HL-60 (cell line): Measurements from ENCODE around the gene MVP.

Source experiments
- DNase-seq, 2 experiments: peaks; one replicate each; pipeline ENCODE4 v3.0.0-alpha.2; 2010 to 2020; ENCODE audit warnings: low read depth in 1 of 2, low spot score in 1 of 2
- H3K27ac ChIP-seq: fragments of 250-450 bp; sonication (Bioruptor Pico); replicated peaks from 2 replicates; pipeline ENCODE4 v1.5.1; 2020; ENCODE audit warnings: mild to moderate bottlenecking, moderate library complexity
- H3K27me3 ChIP-seq: fragments of 250-450 bp; sonication (Bioruptor Pico); 2 replicates; pipeline ENCODE4 v1.5.1; 2021; ENCODE audit warnings: mild to moderate bottlenecking, moderate library complexity; ENCODE audit not compliant: insufficient read depth, poor library complexity, severe bottlenecking
- H3K4me3 ChIP-seq: replicated peaks from 2 replicates; pipeline ENCODE4 v1.5.1; 2011; ENCODE audit warnings: mild to moderate bottlenecking, control low read depth, low read length; ENCODE audit not compliant: insufficient read depth
- CTCF ChIP-seq: IDR thresholded peaks from one replicate; pipeline ENCODE4 v1.5.1; 2011; ENCODE audit warnings: low read length, control low read depth, inconsistent platforms; ENCODE audit not compliant: insufficient read depth
- GABPA ChIP-seq: IDR thresholded peaks from 2 replicates; pipeline ENCODE4 v1.6.1; 2012; ENCODE audit warnings: low read depth
- POLR2AphosphoS5 ChIP-seq: IDR thresholded peaks from 2 replicates; pipeline ENCODE4 v1.6.1; 2012; ENCODE audit warnings: low read depth
- REST ChIP-seq: IDR thresholded peaks from 2 replicates; pipeline ENCODE4 v1.6.1; 2012; ENCODE audit warnings: low read depth; ENCODE audit not compliant: insufficient replicate concordance
- SPI1 ChIP-seq: IDR thresholded peaks from 2 replicates; pipeline ENCODE4 v1.6.1; 2012; ENCODE audit warnings: low read depth, mild to moderate bottlenecking, borderline replicate concordance

Gene MVP

GRCh38 chr16:29858149-29858849 lies 38.0 kb downstream of the MVP start:
- Histone ChIP-seq H3K27ac (no peak overlapping the region), H3K4me3 (no peak overlapping the region), H3K27me3 (no peaks in the 10 kb centered on the region)
- DNase-seq = no peak
- TF ChIP-seq GABPA (no peak), POLR2AphosphoS5 (no peak), SPI1 (no peak), REST (no peak), CTCF (no peak)

- no peak overlapping the region for H3K27ac ChIP-seq
- H3K4me3 ChIP-seq = no peak overlapping the region
- TF ChIP-seq GABPA (no peak), CTCF (no peak), POLR2AphosphoS5 (no peak), REST (no peak), SPI1 (no peak)
- H3K27me3 ChIP-seq = no peaks in the 10 kb centered on the region
- no peak for DNase-seq
Observed at GRCh38 chr16:29858974-29859373, 38.7 kb downstream of the MVP start.

GRCh38 chr16:29860218-29860617 lies 40.0 kb downstream of the MVP start:
- Histone ChIP-seq H3K27me3 (no peaks in the 10 kb centered on the region), H3K4me3 (no peak overlapping the region), H3K27ac (no peak overlapping the region)
- TF ChIP-seq CTCF = no peak
- no peak for TF ChIP-seq POLR2AphosphoS5
- TF ChIP-seq REST = no peak
- no peak for TF ChIP-seq GABPA
- no peak for TF ChIP-seq SPI1
- no peak for DNase-seq
